OCI-LY7 (cell line): ENCODE results near the gene PCGF3. TPM values are rescaled to one million over a fixed set of nuclear protein-coding genes. Genes with fewer than 3 reads are reported as not detected.

Experiments used
- BruUV-seq: library from RNA; stranded (reverse); fragments of 400-500 nt; replicated peaks from 2 replicates; lab custom pipeline; 2021; lab: Mats Ljungman, UMichigan
- CTCF ChIA-PET: fragments of 300-600 bp; sonication (Branson Sonifier 250); formaldehyde crosslinking; loops from one replicate; lab custom pipeline; 2022; ENCODE audit warnings: antibody characterized with exemption; ENCODE audit not compliant: unreplicated experiment; lab: Charles Lee
- POLR2A ChIA-PET: fragments of 300-600 bp; sonication (Branson Sonifier 250); formaldehyde crosslinking; loops from one replicate; lab custom pipeline; 2022; ENCODE audit warnings: antibody characterized with exemption; lab: Charles Lee
- DNase-seq: peaks from one replicate; pipeline ENCODE4 v3.0.0-alpha.2; 2015; ENCODE audit warnings: low spot score
- H2AFZ ChIP-seq: fragments of 200-600 bp; sonication (generic), shearing (Covaris generic); 2 replicates; pipeline ENCODE4 v1.6.1; 2014; ENCODE audit warnings: mild to moderate bottlenecking, antibody characterized with exemption, low read length, moderate library complexity
- H3K27ac ChIP-seq: fragments of 200-600 bp; sonication (generic); 2 replicates; pipeline ENCODE4 v1.5.1; 2014; ENCODE audit warnings: mixed run types, low read depth, mild to moderate bottlenecking, moderate library complexity, low read length, inconsistent platforms; ENCODE audit not compliant: poor library complexity, severe bottlenecking
- H3K36me3 ChIP-seq: fragments of 200-600 bp; sonication (generic); 2 replicates; pipeline ENCODE4 v1.6.1; 2014; ENCODE audit warnings: mild to moderate bottlenecking, antibody characterized with exemption, low read length, moderate library complexity, mixed read lengths; ENCODE audit not compliant: insufficient read depth
- H3K4me1 ChIP-seq: fragments of 200-600 bp; sonication (generic); 2 replicates; pipeline ENCODE4 v1.5.1; 2014; ENCODE audit warnings: mild to moderate bottlenecking, low read length; ENCODE audit not compliant: insufficient read depth, poor library complexity, severe bottlenecking
- H3K4me2 ChIP-seq: fragments of 200-600 bp; sonication (generic); 2 replicates; pipeline ENCODE4 v1.6.1; 2014; ENCODE audit warnings: mild to moderate bottlenecking, low read length
- H3K4me3 ChIP-seq: fragments of 200-600 bp; sonication (generic); 2 replicates; pipeline ENCODE4 v1.5.1; 2014; ENCODE audit warnings: mild to moderate bottlenecking, low read depth, low read length; ENCODE audit not compliant: poor library complexity, severe bottlenecking
- H3K79me2 ChIP-seq: fragments of 200-600 bp; sonication (generic); 2 replicates; pipeline ENCODE4 v1.6.1; 2016; ENCODE audit warnings: low read depth, mild to moderate bottlenecking, low read length, moderate library complexity, mixed read lengths; ENCODE audit not compliant: insufficient read depth
- H3K9me2 ChIP-seq: fragments of 200-600 bp; sonication (generic); 2 replicates; pipeline ENCODE4 v1.6.1; 2016; ENCODE audit warnings: mild to moderate bottlenecking, low read length, mixed read lengths; ENCODE audit not compliant: insufficient read depth
- H3K9me3 ChIP-seq: fragments of 200-600 bp; sonication (generic); 2 replicates; pipeline ENCODE4 v1.6.1; 2014; ENCODE audit warnings: mild to moderate bottlenecking, mixed run types, low read length, mixed read lengths
- H4K20me1 ChIP-seq: fragments of 200-600 bp; sonication (generic); 2 replicates; pipeline ENCODE4 v1.6.1; 2014; ENCODE audit warnings: mild to moderate bottlenecking, antibody characterized with exemption, low read length, moderate library complexity, mixed read lengths; ENCODE audit not compliant: insufficient read depth
- EZH2phosphoT487 ChIP-seq: fragments of 200-600 bp; sonication (generic); IDR thresholded peaks from 2 replicates; pipeline ENCODE4 v1.6.1; 2018; ENCODE audit warnings: low read depth, borderline replicate concordance, mild to moderate bottlenecking, mixed run types, antibody characterized with exemption, low read length, moderate library complexity, mixed read lengths
- intact Hi-C: fragments of 100-400 bp; cut with micrococcal nuclease; formaldehyde crosslinking; loops from one replicate; pipeline ENCODE4 v1.10.0; 2022; ENCODE audit not compliant: unreplicated experiment
- total RNA-seq, 2 experiments: library from RNA; depleted of rRNA in 1 of 2; stranded (reverse); fragments of >200 nt in 1 of 2; shearing (Covaris generic) in 1 of 2; gene quantifications; 2 replicates each; pipeline ENCODE4 v1.2.3, GENCODE V29; 2014 to 2022
- TF ChIP-seq, protein P1 (sequence below): fragments of 200-600 bp; sonication (generic); conservative IDR thresholded peaks from 2 replicates; pipeline ENCODE4 v1.5.1; 2014; ENCODE audit warnings: mild to moderate bottlenecking, antibody characterized with exemption, low read length, moderate library complexity, mixed read lengths

Gene PCGF3
- total RNA-seq, 2 experiments from 2014 or later, result 33.8 to 50.2 TPM

DNA sequence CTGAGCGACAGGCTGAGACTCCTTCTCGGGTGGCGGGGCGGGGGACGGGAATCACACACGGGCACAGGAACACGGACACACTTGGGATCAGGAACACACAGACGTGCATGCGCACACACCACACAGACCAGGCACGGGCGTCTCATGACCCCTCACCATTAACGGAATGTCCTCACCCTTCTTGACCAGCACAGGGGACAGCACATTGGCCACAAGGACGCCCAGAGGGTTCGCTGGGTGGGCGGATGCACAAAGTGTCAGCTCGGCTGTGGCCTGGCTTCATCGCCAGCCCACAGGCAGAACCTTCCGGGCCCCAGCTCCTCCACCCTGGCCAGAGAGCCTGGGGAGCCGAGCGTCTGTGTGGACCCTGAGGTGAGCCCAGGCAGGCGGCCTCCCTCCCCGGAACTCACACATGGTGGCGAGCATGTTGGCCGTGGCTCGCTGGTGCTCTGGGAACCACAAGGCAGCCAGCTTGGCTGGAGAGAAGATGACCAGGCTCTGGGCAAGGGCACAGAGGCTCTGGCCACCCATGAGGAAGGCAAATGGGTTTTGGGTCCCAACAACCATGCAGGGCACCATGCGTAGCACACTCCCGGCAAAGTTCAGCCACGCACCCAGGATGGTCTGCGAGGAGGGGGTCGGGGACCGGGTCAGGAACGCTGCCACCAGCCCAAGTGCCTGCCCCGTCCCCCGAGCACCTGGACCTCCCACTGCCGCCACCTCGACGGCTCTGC is 19.8 kb upstream of the PCGF3 start:
- no TSS peak for BruUV-seq
- POLR2A ChIA-PET, result no interaction called here
- intact Hi-C loops, result no loop called here

DNA sequence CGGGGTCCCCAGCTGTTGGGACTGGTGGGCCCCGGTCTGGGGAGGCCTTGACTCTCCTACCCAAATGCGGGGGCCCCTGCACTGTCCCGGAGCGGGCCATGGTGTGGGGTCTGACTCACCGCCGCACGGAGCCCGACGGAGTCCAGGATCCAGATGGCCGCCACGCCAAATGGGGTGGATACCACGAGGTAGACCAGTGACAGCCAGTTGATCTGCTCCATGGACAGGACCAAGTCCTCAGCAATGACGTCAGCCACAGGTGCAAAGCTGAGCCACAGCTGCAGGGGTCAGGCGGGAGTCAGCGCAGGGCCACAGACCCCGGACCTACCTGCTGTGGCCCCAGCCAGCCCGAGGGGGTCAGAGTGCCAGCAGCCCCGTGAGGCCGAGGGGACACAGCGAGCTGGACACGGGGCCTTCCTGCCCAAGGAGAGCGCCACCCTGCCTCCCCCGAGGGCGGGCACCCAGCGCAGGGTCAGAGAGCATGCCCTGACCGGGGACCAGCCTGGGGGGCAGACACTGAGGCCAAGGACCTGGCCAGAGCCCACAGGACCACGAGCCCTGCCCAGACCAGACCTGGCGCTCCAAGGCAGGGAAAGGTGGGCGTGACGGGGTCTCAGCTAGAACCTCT is 19.1 kb upstream of the PCGF3 start:
- no peaks in the 10 kb centered on the region for H4K20me1 ChIP-seq
- no peak overlapping the region for H3K27ac ChIP-seq
- no peaks in the 10 kb centered on the region for H3K9me2 ChIP-seq
- no TSS peak for BruUV-seq
- no peak for DNase-seq
- CTCF ChIA-PET, result interaction anchor here (0.6 kb wide), 1 partner anchor 71 kb away, joined by 3 read pairs; no protein-coding TSS in a partner anchor
- POLR2A ChIA-PET, result no interaction called here
- H3K36me3 ChIP-seq, result no peaks in the 10 kb centered on the region
- H3K79me2 ChIP-seq, result no peaks in the 10 kb centered on the region
- TF ChIP-seq, protein P1, sequence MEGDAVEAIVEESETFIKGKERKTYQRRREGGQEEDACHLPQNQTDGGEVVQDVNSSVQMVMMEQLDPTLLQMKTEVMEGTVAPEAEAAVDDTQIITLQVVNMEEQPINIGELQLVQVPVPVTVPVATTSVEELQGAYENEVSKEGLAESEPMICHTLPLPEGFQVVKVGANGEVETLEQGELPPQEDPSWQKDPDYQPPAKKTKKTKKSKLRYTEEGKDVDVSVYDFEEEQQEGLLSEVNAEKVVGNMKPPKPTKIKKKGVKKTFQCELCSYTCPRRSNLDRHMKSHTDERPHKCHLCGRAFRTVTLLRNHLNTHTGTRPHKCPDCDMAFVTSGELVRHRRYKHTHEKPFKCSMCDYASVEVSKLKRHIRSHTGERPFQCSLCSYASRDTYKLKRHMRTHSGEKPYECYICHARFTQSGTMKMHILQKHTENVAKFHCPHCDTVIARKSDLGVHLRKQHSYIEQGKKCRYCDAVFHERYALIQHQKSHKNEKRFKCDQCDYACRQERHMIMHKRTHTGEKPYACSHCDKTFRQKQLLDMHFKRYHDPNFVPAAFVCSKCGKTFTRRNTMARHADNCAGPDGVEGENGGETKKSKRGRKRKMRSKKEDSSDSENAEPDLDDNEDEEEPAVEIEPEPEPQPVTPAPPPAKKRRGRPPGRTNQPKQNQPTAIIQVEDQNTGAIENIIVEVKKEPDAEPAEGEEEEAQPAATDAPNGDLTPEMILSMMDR, result no peak
- TF ChIP-seq EZH2phosphoT487, result no peak
- intact Hi-C loops, result no loop called here
- H3K4me3 ChIP-seq, result no peak overlapping the region
- no peaks in the 10 kb centered on the region for H3K9me3 ChIP-seq
- no peak overlapping the region for H2AFZ ChIP-seq
- no peak overlapping the region for H3K4me2 ChIP-seq
- no peaks in the 10 kb centered on the region for H3K4me1 ChIP-seq

More for the DNA sequence above, 19.8 kb upstream of the PCGF3 start:
- DNase-seq, result no peak
- CTCF ChIA-PET, result interaction anchor here (0.6 kb wide), 1 partner anchor 72 kb away, joined by 3 read pairs; no protein-coding TSS in a partner anchor
- H3K9me2 ChIP-seq, result no peaks in the 10 kb centered on the region
- H2AFZ ChIP-seq, result no peak overlapping the region
- no peaks in the 10 kb centered on the region for H3K9me3 ChIP-seq
- H3K4me2 ChIP-seq, result no peak overlapping the region
- no peaks in the 10 kb centered on the region for H4K20me1 ChIP-seq
- H3K36me3 ChIP-seq, result no peaks in the 10 kb centered on the region
- H3K4me1 ChIP-seq, result no peaks in the 10 kb centered on the region
- no peak overlapping the region for H3K4me3 ChIP-seq
- no peaks in the 10 kb centered on the region for H3K79me2 ChIP-seq
- no peak for TF ChIP-seq EZH2phosphoT487
- TF ChIP-seq, protein P1, result no peak
- H3K27ac ChIP-seq, result no peak overlapping the region
